DOHH2 (cell line): Measurements from ENCODE around the gene HSPA4.

Experiments
- H3F3A ChIP-seq: fragments of 200-600 bp; sonication (generic), shearing (Covaris generic); 2 replicates; pipeline ENCODE4 v1.6.0; 2016; ENCODE audit warnings: antibody characterized with exemption, mild to moderate bottlenecking; ENCODE audit not compliant: control insufficient read depth, insufficient read depth
- H3K27ac ChIP-seq: fragments of 200-600 bp; sonication (generic); 2 replicates; pipeline ENCODE4 v1.5.1; 2014; ENCODE audit warnings: low read depth, mild to moderate bottlenecking, low read length, moderate library complexity
- H3K27me3 ChIP-seq: fragments of 200-600 bp; sonication (generic); 2 replicates; pipeline ENCODE4 v1.6.1; 2014; ENCODE audit warnings: mild to moderate bottlenecking, low read length, mixed read lengths; ENCODE audit not compliant: control insufficient read depth
- H3K36me3 ChIP-seq: fragments of 200-600 bp; sonication (generic); 2 replicates; pipeline ENCODE4 v1.6.1; 2014; ENCODE audit warnings: mild to moderate bottlenecking, low read length, moderate library complexity, mixed read lengths; ENCODE audit not compliant: control insufficient read depth
- H3K4me1 ChIP-seq: fragments of 200-600 bp; sonication (generic); 2 replicates; pipeline ENCODE4 v1.6.1; 2014; ENCODE audit warnings: mild to moderate bottlenecking, low read length, mixed read lengths; ENCODE audit not compliant: control insufficient read depth
- H3K4me2 ChIP-seq: fragments of 200-600 bp; sonication (generic); 2 replicates; pipeline ENCODE4 v1.6.0; 2014; ENCODE audit warnings: mild to moderate bottlenecking, low read length, moderate library complexity
- H3K4me3 ChIP-seq: fragments of 200-600 bp; sonication (generic); 2 replicates; pipeline ENCODE4 v1.5.1; 2014; ENCODE audit warnings: mild to moderate bottlenecking, low read length, mixed read lengths
- H3K79me2 ChIP-seq: fragments of 200-600 bp; sonication (generic); 2 replicates; pipeline ENCODE4 v1.6.1; 2014; ENCODE audit warnings: mild to moderate bottlenecking, low read length, mixed read lengths; ENCODE audit not compliant: control insufficient read depth
- H3K9me2 ChIP-seq: fragments of 200-600 bp; sonication (generic); replicated peaks from 2 replicates; pipeline ENCODE4 v1.6.1; 2014; ENCODE audit warnings: mild to moderate bottlenecking, low read length, mixed read lengths; ENCODE audit not compliant: control insufficient read depth
- H3K9me3 ChIP-seq: fragments of 200-600 bp; sonication (generic); 2 replicates; pipeline ENCODE4 v1.6.1; 2014; ENCODE audit warnings: antibody characterized with exemption, low read length, mixed read lengths; ENCODE audit not compliant: control insufficient read depth, insufficient read depth
- H4K20me1 ChIP-seq: fragments of 200-600 bp; sonication (generic); 2 replicates; pipeline ENCODE4 v1.6.0; 2014; ENCODE audit warnings: low read depth, mild to moderate bottlenecking, antibody characterized with exemption, low read length, moderate library complexity; ENCODE audit not compliant: control insufficient read depth, insufficient read depth
- EZH2phosphoT487 ChIP-seq: fragments of 200-600 bp; sonication (generic); IDR thresholded peaks from 2 replicates; pipeline ENCODE4 v1.6.1; 2017; ENCODE audit warnings: borderline replicate concordance, mild to moderate bottlenecking, antibody characterized with exemption, low read length, moderate library complexity, mixed read lengths
- TF ChIP-seq, protein P1 (sequence below): fragments of 200-600 bp; sonication (generic); IDR thresholded peaks from one replicate; pipeline ENCODE4 v1.5.1; 2014; ENCODE audit warnings: antibody characterized with exemption, mild to moderate bottlenecking, low read depth, low read length; ENCODE audit not compliant: poor library complexity, severe bottlenecking

HSPA4 gene

DNA sequence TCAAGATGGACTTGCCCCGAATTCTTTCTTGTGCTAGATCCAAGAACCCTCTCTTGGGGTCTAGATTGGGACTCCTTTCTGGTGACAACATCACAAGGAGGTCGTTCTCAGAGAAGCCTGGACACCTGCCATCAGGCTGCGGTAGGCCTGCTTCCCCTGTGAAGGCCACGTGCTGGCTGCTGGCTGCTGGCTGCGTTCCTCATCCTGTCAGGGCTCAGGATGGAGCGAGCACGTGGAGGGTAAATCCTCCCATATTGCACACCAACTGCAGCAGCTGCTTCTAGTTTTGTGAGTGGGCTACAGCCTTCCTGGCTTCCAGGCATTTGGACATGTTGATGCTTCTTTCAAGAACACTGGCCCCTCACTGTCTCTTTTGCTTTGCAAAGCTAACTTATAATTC lies 95.6 kb downstream of the HSPA4 start:
- TF ChIP-seq, protein P1, sequence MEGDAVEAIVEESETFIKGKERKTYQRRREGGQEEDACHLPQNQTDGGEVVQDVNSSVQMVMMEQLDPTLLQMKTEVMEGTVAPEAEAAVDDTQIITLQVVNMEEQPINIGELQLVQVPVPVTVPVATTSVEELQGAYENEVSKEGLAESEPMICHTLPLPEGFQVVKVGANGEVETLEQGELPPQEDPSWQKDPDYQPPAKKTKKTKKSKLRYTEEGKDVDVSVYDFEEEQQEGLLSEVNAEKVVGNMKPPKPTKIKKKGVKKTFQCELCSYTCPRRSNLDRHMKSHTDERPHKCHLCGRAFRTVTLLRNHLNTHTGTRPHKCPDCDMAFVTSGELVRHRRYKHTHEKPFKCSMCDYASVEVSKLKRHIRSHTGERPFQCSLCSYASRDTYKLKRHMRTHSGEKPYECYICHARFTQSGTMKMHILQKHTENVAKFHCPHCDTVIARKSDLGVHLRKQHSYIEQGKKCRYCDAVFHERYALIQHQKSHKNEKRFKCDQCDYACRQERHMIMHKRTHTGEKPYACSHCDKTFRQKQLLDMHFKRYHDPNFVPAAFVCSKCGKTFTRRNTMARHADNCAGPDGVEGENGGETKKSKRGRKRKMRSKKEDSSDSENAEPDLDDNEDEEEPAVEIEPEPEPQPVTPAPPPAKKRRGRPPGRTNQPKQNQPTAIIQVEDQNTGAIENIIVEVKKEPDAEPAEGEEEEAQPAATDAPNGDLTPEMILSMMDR: no peak
- no peak for TF ChIP-seq EZH2phosphoT487
- H3F3A ChIP-seq: no peaks in the 10 kb centered on the region

GRCh38 chr5:133147815-133148567 lies 96.2 kb downstream of the HSPA4 start:
- H3K27ac ChIP-seq: no peak overlapping the region
- no peak overlapping the region for H3K4me2 ChIP-seq

More for the DNA sequence above, 95.6 kb downstream of the HSPA4 start:
- no peaks in the 10 kb centered on the region for H3K4me1 ChIP-seq
- H3K4me3 ChIP-seq: no peak overlapping the region
- no peaks in the 10 kb centered on the region for H3K79me2 ChIP-seq
- no peak overlapping the region for H3K4me2 ChIP-seq
- H3K9me2 ChIP-seq: no peaks in the 10 kb centered on the region
- no peaks in the 10 kb centered on the region for H3K27me3 ChIP-seq
- no peaks in the 10 kb centered on the region for H3K36me3 ChIP-seq
- H3K27ac ChIP-seq: no peak overlapping the region
- peaks cover 6% of the 10 kb centered on the region for H3K9me3 ChIP-seq
- H4K20me1 ChIP-seq: no peaks in the 10 kb centered on the region

GRCh38 chr5:133149345-133149744 lies 97.5 kb downstream of the HSPA4 start:
- H3K27me3 ChIP-seq: no peaks in the 10 kb centered on the region
- H3K79me2 ChIP-seq: no peaks in the 10 kb centered on the region
- no peaks in the 10 kb centered on the region for H3K36me3 ChIP-seq

More at GRCh38 chr5:133147815-133148567, 96.2 kb downstream of the HSPA4 start:
- Histone ChIP-seq H3K79me2 (no peaks in the 10 kb centered on the region), H3K27me3 (no peaks in the 10 kb centered on the region), H3F3A (no peaks in the 10 kb centered on the region), H3K4me1 (no peaks in the 10 kb centered on the region), H3K9me3 (peaks cover 6% of the 10 kb centered on the region), H3K36me3 (no peaks in the 10 kb centered on the region), H4K20me1 (no peaks in the 10 kb centered on the region), H3K4me3 (no peak overlapping the region), H3K9me2 (no peaks in the 10 kb centered on the region)
- TF ChIP-seq, protein P1: no peak
- no peak for TF ChIP-seq EZH2phosphoT487

More at GRCh38 chr5:133149345-133149744, 97.5 kb downstream of the HSPA4 start:
- no peak overlapping the region for H3K4me3 ChIP-seq
- H3K4me2 ChIP-seq: no peak overlapping the region
- H3F3A ChIP-seq: no peaks in the 10 kb centered on the region
- H3K9me2 ChIP-seq: no peaks in the 10 kb centered on the region
- H3K27ac ChIP-seq: no peak overlapping the region
- H4K20me1 ChIP-seq: no peaks in the 10 kb centered on the region
- no peaks in the 10 kb centered on the region for H3K4me1 ChIP-seq
- H3K9me3 ChIP-seq: no peaks in the 10 kb centered on the region; the same call in 1 of the 2 replicates
- TF ChIP-seq EZH2phosphoT487: no peak
- TF ChIP-seq, protein P1: no peak
